Chondrocyte (in vitro differentiated cells): ENCODE data around the gene TMEM271. TPM values are rescaled to one million over a fixed set of nuclear protein-coding genes. Genes with fewer than 3 reads are reported as not detected.

Source experiments
- DNase-seq: peaks from one replicate; pipeline ENCODE4 v3.0.0; 2021; ENCODE audit warnings: mixed read lengths, low spot score
- H3K27ac Mint-ChIP-seq: one replicate; pipeline ENCODE4 v1.8.0; 2021; ENCODE audit warnings: mild to moderate bottlenecking, moderate library complexity, mixed read lengths; ENCODE audit not compliant: unreplicated experiment
- H3K27me3 Mint-ChIP-seq: 2 replicates; pipeline ENCODE4 v1.8.0; 2021; ENCODE audit warnings: low read depth, mixed read lengths
- H3K36me3 Mint-ChIP-seq: 2 replicates; pipeline ENCODE4 v1.8.0; 2021; ENCODE audit warnings: low read depth, mixed read lengths
- H3K4me1 Mint-ChIP-seq: 2 replicates; pipeline ENCODE4 v1.8.0; 2021; ENCODE audit warnings: low read depth, mild to moderate bottlenecking, mixed read lengths
- H3K4me3 Mint-ChIP-seq: one replicate; pipeline ENCODE4 v1.8.0; 2021; ENCODE audit warnings: mild to moderate bottlenecking, moderate library complexity, mixed read lengths; ENCODE audit not compliant: unreplicated experiment
- H3K9me3 Mint-ChIP-seq: 2 replicates; pipeline ENCODE4 v1.8.0; 2021; ENCODE audit warnings: low read depth, mixed read lengths
- total RNA-seq: library from RNA; stranded (reverse); gene quantifications from 3 replicates; pipeline ENCODE4 v1.2.1, GENCODE V29; 2021
- TF ChIP-seq, protein P1 (sequence below): fragments of 200-600 bp; sonication (generic); IDR thresholded peaks from 2 replicates; pipeline ENCODE4 v1.5.0; 2021; ENCODE audit warnings: antibody characterized with exemption, mild to moderate bottlenecking, moderate library complexity

TMEM271 gene
- total RNA-seq, 1 donor from 2014 or later, result not detected

DNA sequence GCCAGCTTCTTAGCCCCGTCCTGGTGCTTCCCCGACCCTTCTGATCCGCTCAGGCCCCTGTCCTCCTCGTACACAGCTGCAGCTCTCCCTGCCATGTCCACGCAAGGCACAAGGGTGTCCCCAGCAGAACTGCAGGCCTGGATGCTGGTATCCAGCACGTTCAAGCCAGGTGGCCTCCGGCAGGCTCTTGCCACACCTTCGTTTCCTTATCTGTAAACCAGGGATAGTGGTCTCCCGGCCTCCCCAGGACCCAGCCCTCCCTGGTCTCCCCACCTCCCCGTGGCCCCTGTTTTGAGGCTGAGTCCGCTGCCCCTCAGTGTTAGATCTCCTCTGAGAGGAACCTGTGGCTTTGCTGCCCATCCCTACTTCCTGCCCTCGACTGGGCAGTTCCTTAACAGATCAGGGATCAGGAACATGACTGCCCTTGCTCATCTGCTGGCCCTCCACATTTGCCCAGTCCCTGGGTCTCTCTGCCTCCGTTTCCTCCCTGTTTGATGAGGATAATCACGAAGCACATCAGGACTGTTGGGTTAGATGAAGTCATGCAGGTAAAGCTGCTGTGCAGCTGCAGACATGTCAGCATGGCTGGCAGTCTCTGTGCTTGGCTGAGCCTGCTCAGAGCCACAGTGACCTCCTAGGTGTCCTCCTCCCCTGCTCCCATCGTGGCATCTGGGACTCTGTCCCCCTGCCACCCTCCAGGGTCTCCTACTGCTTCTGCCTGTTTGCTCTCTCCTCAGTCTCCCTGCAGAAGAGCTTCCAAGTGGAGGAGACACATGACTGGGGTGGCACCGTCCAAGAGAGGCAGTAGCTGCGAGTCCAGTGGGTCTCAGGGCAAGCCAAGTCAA, 44.2 kb downstream of the TMEM271 start:
- Mint-ChIP-seq H3K4me1 (no peaks in the 10 kb centered on the region), H3K27ac (no peak overlapping the region), H3K36me3 (peaks cover 37% of the 10 kb centered on the region), H3K27me3 (no peaks in the 10 kb centered on the region), H3K9me3 (no peaks in the 10 kb centered on the region), H3K4me3 (no peak overlapping the region)
- TF ChIP-seq, protein P1, sequence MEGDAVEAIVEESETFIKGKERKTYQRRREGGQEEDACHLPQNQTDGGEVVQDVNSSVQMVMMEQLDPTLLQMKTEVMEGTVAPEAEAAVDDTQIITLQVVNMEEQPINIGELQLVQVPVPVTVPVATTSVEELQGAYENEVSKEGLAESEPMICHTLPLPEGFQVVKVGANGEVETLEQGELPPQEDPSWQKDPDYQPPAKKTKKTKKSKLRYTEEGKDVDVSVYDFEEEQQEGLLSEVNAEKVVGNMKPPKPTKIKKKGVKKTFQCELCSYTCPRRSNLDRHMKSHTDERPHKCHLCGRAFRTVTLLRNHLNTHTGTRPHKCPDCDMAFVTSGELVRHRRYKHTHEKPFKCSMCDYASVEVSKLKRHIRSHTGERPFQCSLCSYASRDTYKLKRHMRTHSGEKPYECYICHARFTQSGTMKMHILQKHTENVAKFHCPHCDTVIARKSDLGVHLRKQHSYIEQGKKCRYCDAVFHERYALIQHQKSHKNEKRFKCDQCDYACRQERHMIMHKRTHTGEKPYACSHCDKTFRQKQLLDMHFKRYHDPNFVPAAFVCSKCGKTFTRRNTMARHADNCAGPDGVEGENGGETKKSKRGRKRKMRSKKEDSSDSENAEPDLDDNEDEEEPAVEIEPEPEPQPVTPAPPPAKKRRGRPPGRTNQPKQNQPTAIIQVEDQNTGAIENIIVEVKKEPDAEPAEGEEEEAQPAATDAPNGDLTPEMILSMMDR, result no peak
- DNase-seq, result no peak

DNA sequence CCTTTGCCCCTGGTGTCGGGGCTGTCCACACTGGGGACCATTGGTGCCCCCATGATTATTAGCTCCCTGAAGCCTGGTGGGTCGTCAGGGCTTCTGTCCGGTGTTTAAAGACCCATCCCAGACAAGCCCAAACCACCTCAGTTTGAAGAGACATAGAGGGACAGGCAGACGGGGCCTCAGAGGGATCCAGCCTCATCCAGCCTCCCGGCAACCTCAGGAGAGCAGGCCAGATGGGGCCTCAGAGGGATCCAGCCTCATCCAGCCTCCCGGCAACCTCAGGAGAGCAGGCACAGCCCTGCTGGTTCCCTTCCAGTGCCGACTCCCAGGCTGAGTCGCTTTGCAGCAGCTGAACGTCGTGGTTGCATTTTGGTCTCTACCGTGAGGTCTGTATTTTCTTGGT, 45.0 kb downstream of the TMEM271 start:
- TF ChIP-seq, protein P1, result no peak
- Mint-ChIP-seq H3K4me3 (no peak overlapping the region), H3K9me3 (no peaks in the 10 kb centered on the region), H3K36me3 (peaks cover 36% of the 10 kb centered on the region), H3K27ac (no peak overlapping the region), H3K27me3 (no peaks in the 10 kb centered on the region), H3K4me1 (no peaks in the 10 kb centered on the region)
- no peak for DNase-seq

DNA sequence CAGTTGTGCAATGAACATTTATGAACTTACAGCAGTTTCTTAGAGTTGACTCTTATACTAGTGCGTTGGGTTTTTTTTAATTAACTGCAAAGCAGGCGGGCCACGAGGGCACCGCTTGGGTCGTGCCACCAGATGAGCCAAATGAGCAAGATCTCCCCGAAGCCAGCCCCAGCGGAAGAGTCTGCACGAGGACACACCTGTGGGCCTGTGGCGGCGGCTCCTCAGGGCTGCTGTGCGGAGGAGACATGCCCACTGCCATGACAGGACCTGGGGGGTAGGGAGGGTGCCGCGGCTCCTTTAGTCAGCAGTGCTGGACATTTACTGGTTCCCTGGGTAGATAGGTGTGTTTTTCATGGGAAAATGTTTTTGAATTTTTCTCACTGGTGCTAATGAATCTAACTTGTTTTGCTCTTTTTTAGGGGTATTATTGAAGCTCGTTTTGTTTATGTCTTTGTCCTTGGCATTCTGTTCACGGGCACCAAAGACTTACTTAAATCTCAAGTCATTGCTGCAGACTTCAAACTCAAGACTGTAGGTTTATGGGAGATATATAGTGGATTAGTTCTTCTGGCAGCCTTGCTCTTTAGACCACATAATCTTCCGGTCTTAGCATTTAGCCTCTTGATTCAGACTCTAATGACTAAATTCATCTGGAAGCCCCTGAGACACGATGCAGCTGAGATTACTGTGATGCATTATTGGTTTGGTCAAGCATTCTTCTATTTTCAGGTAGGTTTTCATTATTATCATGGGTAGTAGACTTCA, 45.9 kb downstream of the TMEM271 start:
- Mint-ChIP-seq H3K27me3 (no peaks in the 10 kb centered on the region), H3K27ac (no peak overlapping the region), H3K4me1 (no peaks in the 10 kb centered on the region), H3K9me3 (no peaks in the 10 kb centered on the region), H3K4me3 (no peak overlapping the region), H3K36me3 (peaks cover 36% of the 10 kb centered on the region)
- DNase-seq, result no peak
- TF ChIP-seq, protein P1, result no peak

DNA sequence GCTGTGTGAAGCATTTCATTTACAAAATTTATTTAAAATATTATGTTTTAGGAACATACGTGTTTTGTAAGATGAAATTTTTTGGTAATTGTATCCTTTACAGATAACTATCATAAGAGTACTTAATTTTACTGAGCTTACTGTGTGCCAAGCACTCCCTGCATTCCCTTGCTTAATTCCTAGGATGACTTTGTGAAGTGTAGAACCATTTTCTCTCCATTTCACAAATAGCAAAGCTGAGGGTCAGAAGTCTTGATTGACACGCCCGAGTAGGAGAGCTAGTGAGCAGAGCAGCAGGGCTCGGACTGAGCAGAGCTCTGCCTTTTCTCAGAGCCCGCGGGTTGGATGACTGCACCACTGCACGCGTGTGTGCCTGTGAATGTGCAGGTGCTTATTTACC, 46.5 kb downstream of the TMEM271 start:
- TF ChIP-seq, protein P1, result no peak
- Mint-ChIP-seq H3K9me3 (no peaks in the 10 kb centered on the region), H3K27ac (no peak overlapping the region), H3K27me3 (no peaks in the 10 kb centered on the region), H3K36me3 (peaks cover 33% of the 10 kb centered on the region), H3K4me3 (no peak overlapping the region), H3K4me1 (no peaks in the 10 kb centered on the region)
- DNase-seq, result no peak

DNA sequence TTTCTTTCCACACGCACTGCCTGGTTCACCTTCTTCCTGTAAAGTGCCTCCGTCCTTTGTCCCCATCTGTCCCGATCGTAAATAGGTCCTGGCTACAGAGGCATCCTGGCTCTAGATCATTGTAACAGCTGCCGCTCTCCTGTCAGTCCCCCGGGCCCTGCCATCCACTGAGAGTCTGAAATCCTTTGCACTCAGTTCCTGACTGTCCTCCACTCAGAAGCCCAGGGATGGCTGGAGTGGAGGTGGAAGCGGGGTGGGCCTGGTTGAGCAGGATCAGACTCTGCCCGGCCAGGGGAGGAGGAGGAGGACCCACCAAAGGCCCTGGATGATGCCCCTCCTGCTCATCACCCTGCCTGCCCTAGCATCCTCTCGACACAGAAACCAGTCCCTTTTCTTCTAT, 47.3 kb downstream of the TMEM271 start:
- TF ChIP-seq, protein P1, result no peak
- Mint-ChIP-seq H3K27me3 (no peaks in the 10 kb centered on the region), H3K9me3 (no peaks in the 10 kb centered on the region), H3K4me1 (no peaks in the 10 kb centered on the region), H3K36me3 (peaks cover 36% of the 10 kb centered on the region), H3K27ac (no peak overlapping the region), H3K4me3 (no peak overlapping the region)
- DNase-seq, result no peak
